ENCODE results near the gene TNFAIP8L2.
"Not testable (repeated sequence)": the region's sequence is repeated elsewhere in the genome, so short reads cannot be mapped to it uniquely, and the experiment has no call there.

TNFAIP8L2 gene

DNA sequence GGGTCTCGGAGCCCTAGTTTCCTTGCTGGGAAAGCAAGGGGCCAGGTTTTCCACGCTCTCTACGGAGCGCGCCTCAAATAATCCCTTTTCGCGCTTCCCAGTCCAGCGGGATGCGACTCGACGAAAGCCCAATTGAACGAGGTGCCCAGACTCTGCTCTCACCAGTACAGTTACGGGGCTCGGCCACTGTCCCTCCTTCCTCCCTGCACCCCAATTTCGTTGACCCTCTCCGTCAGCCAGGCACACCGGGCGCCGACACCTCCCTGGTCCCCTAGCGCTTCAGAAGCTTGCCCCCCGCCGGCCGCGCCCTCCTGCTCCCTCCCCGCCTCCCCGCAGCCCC, 10.4 kb upstream of the TNFAIP8L2 start:
- DNase-seq (ENCODE audit: low spot score), result no peak

DNA sequence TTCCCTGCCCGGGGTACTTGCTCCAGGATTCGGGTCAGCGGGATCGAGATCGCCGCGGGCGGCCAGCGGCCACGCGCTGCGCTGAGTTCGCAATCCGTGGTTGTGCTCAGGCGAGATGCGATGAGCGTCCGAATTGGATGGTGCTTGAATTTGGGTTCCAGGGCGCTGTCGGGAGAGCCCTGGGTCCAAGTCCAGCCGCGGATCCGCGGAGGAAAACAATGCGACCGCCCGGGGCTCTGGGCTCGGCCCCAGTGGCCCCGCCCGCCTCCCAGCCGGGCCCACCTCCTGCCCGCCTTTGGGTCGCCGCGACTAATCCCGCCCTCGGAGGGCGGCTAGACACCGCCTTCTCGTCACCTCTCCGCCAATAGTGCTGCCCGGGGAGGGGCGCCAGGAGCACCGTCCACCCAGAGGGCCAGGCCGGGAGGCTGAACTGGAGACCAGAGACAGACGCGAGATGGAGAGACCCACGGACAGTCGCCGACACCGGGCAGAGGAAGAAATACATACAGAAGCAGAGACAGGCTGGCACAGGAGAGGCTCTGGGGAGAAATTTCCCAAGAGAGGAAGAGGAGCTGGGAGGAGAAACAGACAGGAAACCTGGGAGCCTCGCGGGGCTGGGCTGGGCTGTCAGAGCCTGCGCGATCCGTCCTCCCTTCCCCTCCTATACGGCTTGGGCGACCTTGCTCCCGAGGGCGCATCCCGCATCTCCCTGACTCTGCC, 9.9 kb upstream of the TNFAIP8L2 start, which contains the start of gene SEMA6C:
TSS of gene SEMA6C (minus strand) at position 220 of the 720 bp plus-strand sequence. CDS start 4,010 bp downstream, outside the sequence.
- peak; percentile 99 for DNase-seq (ENCODE audit: low spot score)

DNA sequence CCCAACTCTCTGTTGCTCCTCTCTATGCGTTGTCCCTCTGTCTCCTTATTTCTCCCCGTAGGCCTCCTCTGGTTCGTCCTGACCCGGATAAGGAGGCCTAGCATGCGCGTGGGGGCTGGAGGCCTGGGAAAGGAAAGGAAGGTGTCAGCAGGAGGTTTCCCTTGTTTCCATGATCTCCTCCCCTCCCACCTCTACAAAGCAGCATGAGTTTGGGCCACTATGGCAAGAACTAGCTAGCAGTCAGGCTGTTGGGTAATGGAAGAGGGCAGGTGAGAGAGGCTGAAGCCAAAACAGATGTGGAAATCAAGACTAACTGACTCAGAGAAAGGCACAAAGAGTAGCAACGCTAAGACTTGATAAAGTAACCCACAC, 9.3 kb upstream of the TNFAIP8L2 start:
- DNase-seq (ENCODE audit: low spot score), result no peak

DNA sequence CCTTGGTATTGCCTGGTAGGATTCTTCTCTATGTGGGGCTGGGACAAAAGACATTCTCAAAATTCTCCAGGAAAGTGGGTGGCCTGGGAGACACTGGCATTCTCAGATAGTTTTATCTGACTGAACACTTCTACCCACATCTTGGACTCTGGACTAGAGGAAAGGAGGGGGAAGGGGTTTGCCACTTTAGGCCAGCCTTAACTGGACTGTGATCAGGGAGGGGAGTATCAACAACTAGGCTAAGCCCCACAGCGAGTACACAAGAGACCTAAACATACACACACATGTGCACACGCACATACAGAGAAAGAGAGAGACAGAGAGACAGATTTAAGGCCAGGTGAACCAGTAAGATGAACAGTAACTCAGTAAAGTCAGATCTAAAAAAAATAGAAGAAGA, 8.8 kb upstream of the TNFAIP8L2 start:
- DNase-seq (ENCODE audit: low spot score), result no peak

DNA sequence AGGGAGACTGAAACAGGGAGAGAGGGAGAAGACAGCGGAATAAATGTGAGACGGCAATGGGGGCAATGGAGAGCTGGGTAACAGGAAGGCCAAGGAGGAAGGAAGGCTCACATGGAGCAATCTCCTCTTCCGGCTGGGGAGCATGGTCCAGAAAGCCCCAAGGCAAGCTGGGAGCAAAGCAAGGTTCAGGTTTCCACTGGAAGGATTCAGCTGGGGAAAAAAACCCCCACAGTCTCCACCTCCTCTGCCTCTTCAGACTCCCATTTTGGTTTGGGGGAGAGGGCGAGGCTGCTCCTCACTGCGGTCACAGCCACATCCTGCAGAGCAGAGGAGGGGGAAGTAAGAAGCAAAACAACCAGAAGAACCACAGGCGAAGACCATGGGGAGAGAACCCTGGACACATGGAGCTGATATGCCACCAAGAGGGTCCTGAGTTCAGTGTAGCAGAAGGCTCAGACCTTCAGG, 650 bp downstream of the TNFAIP8L2 start:
- peak; percentile 8 for DNase-seq (ENCODE audit: low spot score)

DNA sequence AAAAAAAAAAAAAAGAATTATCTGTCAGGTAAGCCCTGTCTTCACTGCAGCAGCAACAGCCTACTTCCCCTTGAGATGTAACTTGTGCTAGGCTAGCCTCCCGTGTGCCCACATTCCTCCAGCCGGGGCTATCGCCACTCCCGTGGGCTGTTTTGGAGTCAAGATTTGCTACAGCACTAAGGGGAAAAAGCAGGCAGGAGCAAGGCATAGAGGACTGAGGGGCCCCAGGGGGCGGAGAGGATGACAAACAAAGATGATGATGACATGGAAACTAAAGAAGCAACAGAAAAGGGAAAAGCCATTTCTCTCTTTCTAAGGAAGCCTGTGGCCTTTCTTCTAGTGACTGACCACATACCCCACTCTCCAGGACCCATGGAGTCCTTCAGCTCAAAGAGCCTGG, 1.9 kb downstream of the TNFAIP8L2 start:
- no peak for DNase-seq (ENCODE audit: low spot score)

DNA sequence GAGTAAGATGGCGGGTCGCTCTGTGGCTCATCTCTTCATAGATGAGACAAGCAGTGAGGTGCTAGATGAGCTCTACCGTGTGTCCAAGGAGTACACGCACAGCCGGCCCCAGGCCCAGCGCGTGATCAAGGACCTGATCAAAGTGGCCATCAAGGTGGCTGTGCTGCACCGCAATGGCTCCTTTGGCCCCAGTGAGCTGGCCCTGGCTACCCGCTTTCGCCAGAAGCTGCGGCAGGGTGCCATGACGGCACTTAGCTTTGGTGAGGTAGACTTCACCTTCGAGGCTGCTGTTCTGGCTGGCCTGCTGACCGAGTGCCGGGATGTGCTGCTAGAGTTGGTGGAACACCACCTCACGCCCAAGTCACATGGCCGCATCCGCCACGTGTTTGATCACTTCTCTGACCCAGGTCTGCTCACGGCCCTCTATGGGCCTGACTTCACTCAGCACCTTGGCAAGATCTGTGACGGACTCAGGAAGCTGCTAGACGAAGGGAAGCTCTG, 2.4 kb downstream of the TNFAIP8L2 start:
- no peak for DNase-seq (ENCODE audit: low spot score)

DNA sequence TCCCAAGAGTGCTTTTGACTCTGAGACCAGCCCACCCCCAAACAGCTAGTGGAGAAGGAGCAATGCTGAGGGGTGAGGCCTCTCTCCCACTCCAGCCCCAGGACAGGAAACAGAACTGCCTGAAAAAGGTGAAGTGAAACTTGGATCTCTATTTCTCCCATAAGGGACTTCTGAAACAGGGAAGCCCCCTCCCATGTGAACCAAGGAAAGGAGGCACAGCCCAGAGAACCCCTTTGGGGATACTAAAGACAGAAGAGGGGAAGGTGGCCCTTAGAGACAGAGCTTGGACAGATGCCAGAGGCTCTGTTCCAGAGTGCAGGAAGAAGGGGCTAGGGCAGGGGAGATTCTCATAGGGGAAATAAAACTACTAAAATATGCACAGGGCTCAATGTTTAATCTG, 2.9 kb downstream of the TNFAIP8L2 start:
- no peak for DNase-seq (ENCODE audit: low spot score)

DNA sequence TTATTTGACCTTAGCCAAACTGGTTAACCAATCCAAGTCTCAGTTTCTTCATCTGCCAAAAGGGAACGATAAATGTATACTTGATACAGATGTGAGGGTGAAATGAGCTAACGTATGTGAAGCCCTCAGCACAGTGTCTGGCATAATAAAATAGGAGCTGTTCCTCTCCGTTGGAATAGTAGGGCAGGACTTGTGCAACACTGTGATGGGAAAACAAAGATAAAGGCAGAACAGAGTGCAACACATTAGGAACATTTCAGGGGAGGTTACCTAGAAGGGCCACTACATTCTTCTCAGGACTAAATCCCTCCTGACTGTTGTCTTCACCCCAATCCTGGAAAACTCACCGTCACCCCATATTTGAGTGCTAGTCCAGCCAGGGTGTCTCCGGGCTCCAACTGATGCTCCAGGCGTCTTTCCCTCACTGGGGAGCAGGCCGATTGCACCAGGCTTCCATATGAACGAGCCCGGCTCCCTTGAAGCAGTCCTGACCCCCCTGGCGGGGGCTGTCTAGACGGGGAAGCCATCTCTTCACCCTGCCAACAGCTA, 8.4 kb downstream of the TNFAIP8L2 start:
- DNase-seq (ENCODE audit: low spot score), result no peak

DNA sequence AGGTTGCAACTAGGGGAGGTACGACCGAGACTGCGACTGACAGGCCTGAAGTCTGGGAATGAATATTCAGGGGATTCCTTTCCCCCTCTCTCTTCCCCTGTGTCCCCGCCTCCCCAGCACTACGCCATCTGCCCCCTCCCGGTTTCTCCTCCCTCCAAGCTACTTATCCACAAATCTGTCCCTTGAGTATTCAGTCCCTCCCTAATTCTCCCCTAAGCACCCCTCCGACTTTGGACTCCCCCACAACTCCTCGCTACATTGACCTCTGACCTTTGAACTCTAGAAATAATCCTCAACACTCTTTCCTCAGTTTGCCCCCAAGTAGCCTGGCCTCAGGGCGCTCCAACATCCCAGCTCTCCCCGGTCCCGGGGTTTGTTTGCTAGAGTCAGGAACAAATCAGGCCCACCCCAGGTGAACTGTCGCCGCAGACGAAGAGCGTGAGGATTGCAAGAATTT, 8.9 kb downstream of the TNFAIP8L2 start:
- peak; percentile 90 for DNase-seq (ENCODE audit: low spot score)

DNA sequence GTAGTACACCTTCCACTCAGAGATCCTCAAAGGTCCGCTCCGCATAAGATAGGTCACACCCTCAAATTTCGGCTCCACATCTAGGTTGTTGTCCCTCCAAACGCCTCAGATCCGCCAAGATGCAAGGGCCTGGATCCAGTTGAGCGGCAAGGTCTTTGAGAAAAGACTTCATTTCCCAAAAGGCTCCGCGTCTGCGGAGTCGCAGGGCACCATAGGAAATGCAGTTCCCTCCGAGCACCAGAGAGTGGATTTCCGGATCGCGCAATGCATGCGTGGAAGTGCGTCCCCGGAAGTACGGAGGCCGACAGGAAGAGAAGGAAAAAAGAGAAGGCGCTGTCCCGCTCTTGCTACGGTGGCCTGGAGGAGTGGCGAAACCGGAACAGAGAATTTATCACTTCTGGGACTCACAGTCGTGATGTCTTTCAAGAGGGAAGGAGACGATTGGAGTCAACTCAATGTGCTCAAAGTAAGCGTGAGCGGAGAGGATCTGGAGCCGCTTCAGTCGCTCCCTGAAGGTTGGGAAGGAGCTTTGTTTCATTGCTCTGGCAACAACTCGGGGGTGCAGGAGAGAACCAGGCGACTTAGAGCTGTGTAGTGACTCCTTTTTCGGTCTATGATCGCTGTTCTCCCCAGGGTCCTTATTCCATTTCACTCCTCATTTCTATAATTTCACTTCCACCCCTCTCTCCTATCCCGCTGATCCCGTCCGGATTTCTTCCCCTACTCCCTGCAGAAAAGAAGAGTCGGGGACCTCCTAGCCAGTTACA, 9.5 kb downstream of the TNFAIP8L2 start, which contains the start of the genes LYSMD1 and SCNM1:
TSS of gene LYSMD1 (minus strand) at position 165 of the 767 bp plus-strand sequence. CDS start 644 bp downstream, outside the sequence.
TSS of gene SCNM1 (plus strand) at position 407 of the 767 bp plus-strand sequence. CDS start at position 416, 9 bp downstream.
- DNase-seq (ENCODE audit: low spot score), result peak; percentile 94

DNA sequence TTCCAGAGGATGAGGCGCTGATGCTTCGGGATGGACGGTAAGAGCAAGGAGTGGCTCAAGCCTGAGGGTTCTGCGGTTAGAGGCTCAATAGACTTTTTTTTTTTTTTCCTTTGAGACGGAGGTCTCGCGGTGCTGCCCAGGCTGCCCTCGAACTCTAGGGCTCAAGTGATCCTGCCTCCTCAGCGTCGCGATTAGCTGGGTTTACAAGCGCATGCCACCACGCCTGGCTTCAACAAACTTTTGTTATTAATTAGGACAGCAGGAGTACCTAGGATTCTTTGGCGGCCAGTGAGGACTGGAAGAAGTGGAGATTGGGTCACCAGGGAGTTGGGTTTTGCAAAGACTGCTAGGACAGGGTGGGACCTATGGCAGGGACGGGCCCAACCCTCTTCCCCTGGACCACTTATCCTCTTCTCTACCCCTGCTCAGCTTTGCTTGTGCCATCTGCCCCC, 10.1 kb downstream of the TNFAIP8L2 start:
- no peak for DNase-seq (ENCODE audit: low spot score)

DNA sequence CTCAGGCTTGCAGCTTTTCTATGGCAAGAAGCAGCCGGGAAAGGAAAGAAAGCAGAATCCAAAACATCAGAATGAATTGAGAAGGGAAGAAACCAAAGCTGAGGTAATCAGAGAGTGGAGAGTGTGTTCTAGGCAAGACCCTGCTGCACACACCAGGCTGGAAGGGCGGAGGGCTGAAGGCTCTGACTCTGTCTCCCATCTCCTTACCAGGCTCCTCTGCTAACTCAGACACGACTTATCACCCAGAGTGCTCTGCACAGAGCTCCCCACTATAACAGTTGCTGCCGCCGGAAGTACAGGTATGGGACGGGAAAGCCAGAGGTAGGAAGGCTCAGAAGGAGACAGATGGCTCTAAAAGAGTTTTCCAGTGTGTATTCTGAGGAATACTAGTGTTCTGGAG, 10.7 kb downstream of the TNFAIP8L2 start:
- no peak for DNase-seq (ENCODE audit: low spot score)

DNA sequence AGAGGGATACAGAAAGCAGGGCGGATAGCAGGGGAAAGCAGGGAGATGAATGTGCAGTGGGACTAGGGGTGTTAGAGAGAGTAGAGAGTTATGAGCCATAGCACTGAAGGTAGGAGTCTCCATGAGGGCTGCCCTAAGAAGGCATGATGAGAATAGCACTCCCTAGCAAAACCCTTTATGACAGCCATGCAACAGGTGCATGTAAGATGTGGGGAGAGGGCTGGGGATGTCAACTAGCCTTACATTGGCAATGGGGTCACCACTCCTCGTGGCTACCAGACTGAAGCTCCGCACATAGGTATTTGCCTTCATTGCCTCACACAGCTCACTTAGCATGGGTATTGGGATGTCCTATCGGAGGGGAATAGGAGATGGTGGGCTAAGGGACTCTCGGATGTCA, 14.7 kb downstream of the TNFAIP8L2 start:
- DNase-seq (ENCODE audit: low spot score), result no peak

DNA sequence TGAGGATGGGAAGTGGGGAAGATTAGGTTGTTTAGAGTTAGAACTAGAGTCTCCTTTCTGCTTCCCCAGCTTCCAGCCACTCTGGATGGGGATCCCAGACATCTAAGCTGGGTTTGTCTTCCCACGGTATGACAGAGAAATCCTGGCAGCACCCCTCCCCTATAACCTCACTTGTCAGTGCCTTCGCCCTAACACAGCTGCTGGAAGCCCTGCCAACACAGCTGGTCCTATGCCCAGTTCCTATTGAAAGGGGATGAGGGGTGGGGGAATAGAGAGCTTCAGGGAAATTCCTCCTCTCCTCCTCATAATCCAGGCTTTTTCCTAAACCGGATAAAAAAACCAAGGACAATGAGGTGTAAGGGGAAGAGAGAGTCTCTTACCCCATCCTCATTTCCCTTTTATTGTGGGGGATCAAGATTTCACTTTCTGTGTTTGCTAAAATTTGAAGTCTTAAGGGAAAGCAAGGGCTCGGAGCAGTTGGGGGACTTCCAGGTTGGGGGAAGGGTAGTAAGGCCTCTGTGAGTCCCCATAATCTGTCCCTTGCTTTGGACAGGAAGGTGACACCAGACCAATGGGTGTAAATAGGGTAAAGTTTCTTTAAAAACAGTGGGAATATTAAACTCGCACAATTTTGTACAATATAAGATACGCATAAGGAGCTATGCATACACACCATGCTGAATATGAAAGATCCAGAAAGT, 18.7 kb downstream of the TNFAIP8L2 start:
- DNase-seq (ENCODE audit: low spot score), result no peak

DNA sequence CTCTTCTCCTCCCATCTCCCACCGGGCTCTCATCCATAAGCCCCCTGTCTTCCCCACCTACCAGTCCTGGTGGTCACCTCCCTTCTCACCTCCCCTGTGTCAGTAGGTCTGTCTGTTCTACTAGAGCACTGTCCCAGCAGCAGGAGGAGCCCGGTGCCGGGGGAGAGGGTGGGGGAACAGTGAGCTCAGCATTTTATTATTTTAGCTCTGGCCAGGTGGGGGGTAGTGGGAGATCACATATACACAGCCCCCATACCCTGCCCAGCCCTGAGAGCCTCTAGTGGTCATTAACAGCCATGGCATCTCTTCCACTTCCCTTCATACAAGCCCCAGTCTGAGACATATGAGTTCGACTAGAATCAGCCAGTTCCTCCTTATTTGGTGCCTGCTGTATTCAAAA, 19.4 kb downstream of the TNFAIP8L2 start, which contains the start of gene TMOD4:
TSS of gene TMOD4 (minus strand) at position 119 of the 400 bp plus-strand sequence. CDS start 1,106 bp downstream, outside the sequence.
- peak; percentile 67 for DNase-seq (ENCODE audit: low spot score)

DNA sequence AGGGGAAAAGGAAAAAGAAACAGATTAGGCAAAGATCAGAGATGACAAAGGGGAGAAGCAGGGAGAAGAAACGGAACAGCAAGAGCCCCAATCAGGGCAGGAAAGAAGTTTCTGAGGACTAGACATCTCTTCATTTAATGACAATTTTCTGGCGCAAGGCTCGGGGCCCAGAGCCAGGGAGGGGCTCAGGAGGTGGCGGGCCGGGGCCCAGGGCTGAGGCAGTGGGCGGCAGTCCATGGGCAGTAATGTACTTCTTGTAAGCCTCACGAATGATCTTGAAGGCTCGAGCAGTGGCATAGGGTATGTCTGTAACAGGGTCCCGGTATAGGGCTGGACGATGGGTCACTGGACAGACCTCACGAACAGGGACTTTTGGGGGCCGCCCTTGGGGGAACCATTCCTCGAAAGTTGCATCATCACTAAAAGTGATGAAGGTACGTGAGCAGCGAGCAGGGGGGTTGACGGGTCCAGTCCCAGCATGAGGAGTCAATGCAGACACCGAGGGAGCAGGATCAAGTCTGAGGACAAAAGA, 20.1 kb downstream of the TNFAIP8L2 start:
- DNase-seq (ENCODE audit: low spot score), result no peak

DNA sequence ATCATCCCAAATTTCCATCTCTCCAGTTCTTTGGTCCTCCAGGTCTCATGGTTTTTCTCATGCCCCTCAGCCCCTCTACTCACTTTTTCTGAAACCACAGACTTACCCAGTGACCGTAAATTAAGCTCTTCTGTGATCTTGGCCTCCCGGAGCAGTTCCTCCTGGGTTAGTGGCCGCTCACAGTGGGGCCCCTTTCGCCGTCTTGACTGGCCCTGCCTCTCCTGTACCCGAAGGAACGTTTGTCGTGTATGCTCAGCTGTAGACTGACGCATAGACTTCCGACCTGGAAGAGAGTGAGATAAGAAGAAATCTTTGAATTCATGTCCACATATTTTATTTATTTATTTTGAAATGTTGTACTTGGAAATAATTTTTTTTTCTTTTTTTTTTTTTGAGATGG, 27.8 kb downstream of the TNFAIP8L2 start:
- DNase-seq (ENCODE audit: low spot score), result no peak

DNA sequence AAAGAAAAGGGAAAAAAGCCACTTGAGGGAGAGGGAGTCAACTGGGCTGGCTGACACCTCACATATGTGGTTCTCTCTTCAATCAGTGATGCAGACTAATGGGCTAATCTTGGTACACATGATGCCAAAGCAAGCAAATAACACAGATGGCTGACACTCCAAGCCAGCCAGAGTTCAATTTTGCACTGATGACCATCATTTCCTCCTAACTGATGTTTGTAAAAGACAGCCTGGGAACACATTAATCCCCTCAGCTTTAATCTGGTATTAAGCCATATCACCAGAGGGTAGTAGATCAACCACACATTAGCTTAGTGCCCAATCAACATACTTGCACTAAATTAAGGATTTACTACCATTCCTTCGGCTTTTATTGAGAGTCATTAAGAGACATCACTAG, 30.8 kb downstream of the TNFAIP8L2 start:
- DNase-seq (ENCODE audit: low spot score), result peak; percentile 76

DNA sequence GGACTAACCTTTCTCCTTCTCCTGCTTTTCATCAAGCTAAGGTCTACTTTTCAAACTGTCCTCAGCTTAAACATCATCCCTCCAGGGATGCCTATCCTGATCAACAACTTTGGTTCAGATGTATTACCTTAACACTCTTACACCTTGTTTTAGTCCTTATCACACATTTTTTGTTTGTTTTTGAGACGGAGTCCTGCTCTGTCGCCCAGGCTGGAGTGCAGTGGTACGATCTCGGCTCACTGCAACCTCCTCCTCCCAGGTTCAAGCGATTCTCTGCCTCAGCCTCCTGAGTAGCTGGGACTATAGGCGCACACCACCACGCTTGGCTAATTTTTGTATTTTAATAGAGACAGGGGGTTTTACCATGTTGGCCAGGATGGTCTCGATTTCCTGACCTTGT, 32.2 kb downstream of the TNFAIP8L2 start:
- DNase-seq (ENCODE audit: low spot score), result not testable (repeated sequence)

DNA sequence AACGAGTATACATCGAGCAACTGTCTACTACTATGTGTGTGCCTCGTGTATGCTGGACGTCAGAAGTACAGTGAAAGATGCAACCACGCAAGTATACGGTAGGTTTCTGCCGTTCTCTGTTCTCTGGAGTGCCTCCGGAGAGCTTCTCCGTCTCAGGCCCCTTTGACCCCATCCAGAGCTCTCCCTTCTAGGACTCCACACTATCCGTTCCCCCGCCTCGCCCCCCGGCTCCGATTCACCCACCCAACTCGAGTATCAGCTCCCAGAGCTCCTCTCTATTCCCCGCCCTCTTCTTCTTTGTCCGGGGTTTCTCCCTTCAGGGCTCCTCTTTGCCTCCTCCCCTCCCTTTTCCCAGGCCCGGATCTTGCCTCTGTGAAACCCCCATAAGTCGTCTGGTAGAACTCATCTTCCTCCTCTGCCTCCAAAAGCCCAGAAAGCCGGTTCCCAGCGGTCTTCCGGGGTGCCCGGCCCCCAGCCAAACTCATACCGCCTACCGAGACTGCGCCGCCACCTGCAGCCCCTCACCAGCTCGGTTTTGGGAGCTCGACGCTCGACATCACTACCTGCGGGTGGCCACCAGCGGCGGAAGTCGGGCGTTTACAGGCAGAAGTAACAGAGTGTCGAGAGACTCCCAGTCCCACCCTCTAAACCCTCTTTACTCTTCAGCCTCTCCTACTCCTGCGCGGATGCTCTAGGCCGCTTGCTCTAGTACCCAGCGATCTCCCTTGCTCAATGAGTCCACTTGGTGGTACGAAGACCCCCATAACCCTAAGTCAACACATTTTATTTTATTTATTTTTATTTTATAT, 33.4 kb downstream of the TNFAIP8L2 start, which contains the start of gene VPS72:
TSS of gene VPS72 (minus strand) at position 561 of the 809 bp plus-strand sequence. CDS start at position 485, 76 bp downstream.
- peak; percentile 93 for DNase-seq (ENCODE audit: low spot score)

Data from D341Med (cell line).